ENCODE measurements around the gene ARL8A.

DNA sequence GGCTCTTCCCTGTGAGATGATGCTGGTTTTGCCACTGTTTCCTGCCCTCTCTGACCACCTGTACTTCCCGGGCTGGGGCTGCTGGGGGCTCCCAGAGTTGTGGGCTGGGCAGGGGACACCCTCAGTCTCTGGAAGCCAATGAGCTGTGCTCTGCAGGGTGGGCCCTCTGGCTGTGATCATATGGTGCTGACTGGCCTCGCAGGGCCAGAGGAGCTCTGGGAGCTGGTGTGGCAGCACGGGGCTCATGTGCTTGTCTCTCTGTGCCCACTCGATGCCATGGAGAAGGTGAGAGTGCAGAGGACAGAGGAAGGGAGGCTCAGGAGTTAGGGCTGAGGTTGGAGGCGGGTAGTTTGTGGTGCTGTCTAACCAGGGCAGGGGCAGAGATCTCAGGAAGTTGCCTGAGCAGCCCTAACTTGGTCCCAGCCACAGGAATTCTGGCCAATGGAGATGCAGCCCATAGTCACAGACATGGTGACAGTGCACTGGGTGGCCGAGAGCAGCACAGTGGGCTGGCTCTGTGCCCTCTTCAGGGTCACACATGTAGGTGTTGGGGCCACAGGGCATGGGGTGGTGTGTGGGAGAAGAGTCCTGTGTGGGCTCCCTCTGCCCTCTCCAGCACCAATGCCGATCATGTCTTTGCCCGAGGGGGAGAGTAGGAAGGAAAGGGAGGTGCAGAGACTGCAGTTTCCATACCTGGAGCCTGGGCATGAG, 43.3 kb upstream of the ARL8A start:
- TF ChIP-seq, protein P1, sequence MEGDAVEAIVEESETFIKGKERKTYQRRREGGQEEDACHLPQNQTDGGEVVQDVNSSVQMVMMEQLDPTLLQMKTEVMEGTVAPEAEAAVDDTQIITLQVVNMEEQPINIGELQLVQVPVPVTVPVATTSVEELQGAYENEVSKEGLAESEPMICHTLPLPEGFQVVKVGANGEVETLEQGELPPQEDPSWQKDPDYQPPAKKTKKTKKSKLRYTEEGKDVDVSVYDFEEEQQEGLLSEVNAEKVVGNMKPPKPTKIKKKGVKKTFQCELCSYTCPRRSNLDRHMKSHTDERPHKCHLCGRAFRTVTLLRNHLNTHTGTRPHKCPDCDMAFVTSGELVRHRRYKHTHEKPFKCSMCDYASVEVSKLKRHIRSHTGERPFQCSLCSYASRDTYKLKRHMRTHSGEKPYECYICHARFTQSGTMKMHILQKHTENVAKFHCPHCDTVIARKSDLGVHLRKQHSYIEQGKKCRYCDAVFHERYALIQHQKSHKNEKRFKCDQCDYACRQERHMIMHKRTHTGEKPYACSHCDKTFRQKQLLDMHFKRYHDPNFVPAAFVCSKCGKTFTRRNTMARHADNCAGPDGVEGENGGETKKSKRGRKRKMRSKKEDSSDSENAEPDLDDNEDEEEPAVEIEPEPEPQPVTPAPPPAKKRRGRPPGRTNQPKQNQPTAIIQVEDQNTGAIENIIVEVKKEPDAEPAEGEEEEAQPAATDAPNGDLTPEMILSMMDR (conservative IDR thresholded peaks at IDR 0.05) = no peak
- TF ChIP-seq ZFX (IDR thresholded peaks at IDR 0.05) = no peak
